ENCODE measurements around the gene R3HDM4. TPM values are rescaled to one million over a fixed set of nuclear protein-coding genes. Genes with fewer than 3 reads are reported as not detected.

The R3HDM4 gene
- total and polyA plus RNA-seq, 3 experiments from 2014 or later, result 60.7 to 197 (median 65.2) TPM

DNA sequence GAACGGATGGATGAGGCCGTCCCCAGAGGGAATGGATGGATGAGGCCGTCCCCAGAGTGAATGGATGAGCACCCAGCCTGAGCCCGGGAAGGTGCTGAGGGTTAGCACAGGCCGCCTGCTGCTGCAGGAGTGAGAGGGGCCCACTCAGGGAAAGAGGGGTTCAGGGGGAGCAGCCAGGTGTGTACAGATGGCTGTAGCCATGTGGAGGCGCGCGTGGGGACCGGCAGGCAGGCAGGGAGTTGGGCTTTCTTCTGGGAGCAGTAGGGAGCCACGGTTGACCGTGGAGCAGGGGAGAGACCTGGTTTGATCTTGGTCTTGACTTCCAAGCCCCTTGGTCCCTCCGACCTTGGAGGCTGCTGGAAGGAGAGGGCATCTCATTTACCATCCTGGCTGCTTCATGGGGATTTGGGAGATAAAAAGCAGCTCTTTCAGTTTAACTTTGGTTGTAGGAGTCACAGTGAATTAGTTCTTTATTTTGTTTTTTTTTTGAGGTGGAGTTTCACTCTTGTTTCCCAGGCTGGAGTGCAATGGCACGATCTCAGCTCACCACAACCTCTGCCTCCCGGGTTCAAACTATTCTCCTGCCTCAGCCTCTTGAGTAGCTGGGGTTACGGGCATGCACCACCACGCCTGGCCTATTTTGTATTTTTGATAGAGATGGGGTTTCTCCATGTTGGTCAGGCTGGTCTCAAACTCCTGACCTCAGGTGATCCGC, 37.5 kb upstream of the R3HDM4 start:
- H3K27ac ChIP-seq (ENCODE audit: low read depth, low read length), result no peak overlapping the region
- ChIA-PET CTCF (no interaction called here), POLR2A (no interaction called here)
- H3K4me3 ChIP-seq (ENCODE audit: low read length), result no peak overlapping the region
- peaks cover 0 to 26% (median 2%) of the 10 kb centered on the region in 3 donors for H3K4me1 Mint-ChIP-seq
- H3K9me3 Mint-ChIP-seq, result no peaks in the 10 kb centered on the region
- peaks cover 19% of the 10 kb centered on the region for H3K4me1 ChIP-seq (ENCODE audit: insufficient read depth, low read length)
- no peaks in the 10 kb centered on the region for H3K36me3 Mint-ChIP-seq
- H3K27ac Mint-ChIP-seq, result peak overlapping the region in 2 of 8 donors; percentile 27 to 42
- no peaks in the 10 kb centered on the region for H3K9me3 ChIP-seq (ENCODE audit: low read length)
- peak overlapping the region in 2 of 7 donors; percentile 15 to 74 for H3K4me3 Mint-ChIP-seq
- no peak for DNase-seq
- no peaks in the 10 kb centered on the region for H3K27me3 ChIP-seq (ENCODE audit: insufficient read depth, low read length, poor library complexity, severe bottlenecking)
- H3K36me3 ChIP-seq (ENCODE audit: insufficient read depth, low read length), result no peaks in the 10 kb centered on the region
- H3K27me3 Mint-ChIP-seq, result peaks cover 0 to 1% of the 10 kb centered on the region in 2 donors

DNA sequence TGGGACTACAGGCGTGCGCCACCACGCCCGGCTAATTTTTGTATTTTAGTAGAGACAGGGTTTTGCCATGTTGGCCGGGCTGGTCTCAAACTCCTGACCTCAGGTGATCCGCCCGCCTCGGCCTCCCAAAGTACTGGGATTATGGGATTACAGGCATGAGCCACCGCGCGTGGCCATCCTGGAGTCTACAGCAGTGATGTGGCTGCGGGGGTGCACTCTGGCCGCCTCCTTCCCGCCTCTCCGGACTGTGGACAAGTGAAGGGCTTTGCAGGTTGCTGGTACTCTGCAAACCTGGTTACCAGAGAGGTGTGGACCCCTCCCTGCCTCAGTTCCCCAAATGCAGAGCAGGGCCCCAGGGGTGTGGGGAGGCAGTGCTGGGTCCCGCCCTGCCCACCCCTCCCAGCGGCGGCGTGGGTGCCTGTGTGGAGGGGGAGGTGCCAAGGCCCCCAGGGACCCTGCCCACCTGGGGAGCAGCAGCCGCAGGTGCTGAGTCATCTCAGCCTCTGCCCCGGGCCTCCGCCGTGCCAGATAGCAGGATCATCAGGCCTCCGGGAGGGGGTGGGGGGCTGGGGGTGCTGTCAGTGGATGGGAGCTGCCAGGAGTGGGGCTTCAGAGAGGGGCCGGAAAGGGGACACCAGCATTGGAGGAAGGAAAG, 36.0 kb upstream of the R3HDM4 start:
- Histone ChIP-seq H3K4me1 (ENCODE audit: insufficient read depth, low read length) (peaks cover 18% of the 10 kb centered on the region), H3K4me3 (ENCODE audit: low read length) (no peak overlapping the region), H3K27ac (ENCODE audit: low read depth, low read length) (no peak overlapping the region), H3K9me3 (ENCODE audit: low read length) (no peaks in the 10 kb centered on the region), H3K27me3 (ENCODE audit: insufficient read depth, low read length, poor library complexity, severe bottlenecking) (no peaks in the 10 kb centered on the region), H3K36me3 (ENCODE audit: insufficient read depth, low read length) (no peaks in the 10 kb centered on the region)
- Mint-ChIP-seq H3K27me3 (peaks cover 0 to 1% of the 10 kb centered on the region in 2 donors), H3K4me3 (no peak overlapping the region), H3K36me3 (no peaks in the 10 kb centered on the region), H3K4me1 (peaks cover 0 to 23% (median 2%) of the 10 kb centered on the region in 3 donors), H3K9me3 (no peaks in the 10 kb centered on the region), H3K27ac (no peak overlapping the region)
- CTCF ChIA-PET, result interaction anchor here (1.4 kb wide), 1 partner anchor 35 kb away, joined by 4 read pairs; the partner anchor contains the start of gene WDR18
- DNase-seq, result no peak
- POLR2A ChIA-PET, result no interaction called here

DNA sequence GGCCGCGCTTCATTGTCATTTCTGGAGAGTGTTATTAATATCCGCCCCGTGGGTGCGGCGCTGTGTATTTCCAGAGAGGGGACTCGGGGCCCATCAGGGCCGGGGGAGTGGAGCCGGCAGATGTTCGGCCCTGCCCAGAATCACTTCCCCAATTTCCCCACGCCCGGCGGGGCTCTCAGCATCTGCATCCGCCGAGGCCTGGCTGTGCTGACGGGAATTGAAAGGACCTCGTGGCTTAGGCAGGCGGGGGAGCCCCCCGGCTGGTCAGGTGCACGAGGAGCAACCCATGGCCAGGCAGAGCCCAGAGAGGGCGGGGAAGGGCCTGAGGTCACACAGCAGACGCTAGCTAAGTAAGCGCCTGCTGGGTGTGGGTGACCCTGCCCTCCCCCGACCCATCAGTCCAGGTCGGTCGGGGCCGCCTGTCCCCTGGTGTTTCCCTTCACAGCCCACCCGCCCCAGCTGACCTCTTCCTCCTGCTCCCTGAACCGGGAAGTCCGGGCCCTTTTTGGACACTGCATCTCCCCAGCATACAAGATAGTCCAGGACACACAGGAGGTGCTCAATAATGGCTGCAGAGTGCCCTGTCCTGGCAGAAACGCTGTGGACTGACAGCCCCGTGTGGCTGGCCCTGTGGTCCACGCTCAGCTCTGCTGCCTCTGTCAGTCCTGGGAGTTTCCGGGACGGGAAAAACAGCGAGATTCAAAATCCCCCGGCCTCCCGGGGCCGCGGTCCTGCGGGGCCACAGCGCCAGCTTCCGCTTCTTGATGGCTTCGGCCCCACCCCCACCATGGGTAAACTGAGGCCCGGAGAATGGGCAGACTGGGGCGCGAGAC, 34.9 kb upstream of the R3HDM4 start:
- no peak for DNase-seq
- Histone ChIP-seq H3K4me1 (ENCODE audit: insufficient read depth, low read length) (peaks cover 8% of the 10 kb centered on the region), H3K27me3 (ENCODE audit: insufficient read depth, low read length, poor library complexity, severe bottlenecking) (no peaks in the 10 kb centered on the region), H3K36me3 (ENCODE audit: insufficient read depth, low read length) (no peaks in the 10 kb centered on the region), H3K9me3 (ENCODE audit: low read length) (no peaks in the 10 kb centered on the region), H3K4me3 (ENCODE audit: low read length) (no peak overlapping the region), H3K27ac (ENCODE audit: low read depth, low read length) (no peak overlapping the region)
- no peak overlapping the region for H3K4me3 Mint-ChIP-seq
- CTCF ChIA-PET, result interaction anchor here (1.4 kb wide), 1 partner anchor 36 kb away, joined by 4 read pairs; the partner anchor contains the start of gene WDR18
- POLR2A ChIA-PET, result no interaction called here
- H3K36me3 Mint-ChIP-seq, result no peaks in the 10 kb centered on the region
- peaks cover 0 to 1% of the 10 kb centered on the region in 2 donors for H3K27me3 Mint-ChIP-seq
- H3K27ac Mint-ChIP-seq, result no peak overlapping the region
- H3K4me1 Mint-ChIP-seq, result peaks cover 0 to 13% (median 1%) of the 10 kb centered on the region in 3 donors
- H3K9me3 Mint-ChIP-seq, result no peaks in the 10 kb centered on the region

- Histone ChIP-seq H3K9me3 (ENCODE audit: low read length) (no peaks in the 10 kb centered on the region), H3K27me3 (ENCODE audit: insufficient read depth, low read length, poor library complexity, severe bottlenecking) (no peaks in the 10 kb centered on the region), H3K36me3 (ENCODE audit: insufficient read depth, low read length) (no peaks in the 10 kb centered on the region), H3K4me3 (ENCODE audit: low read length) (no peak overlapping the region), H3K4me1 (ENCODE audit: insufficient read depth, low read length) (peaks cover under 1% of the 10 kb centered on the region), H3K27ac (ENCODE audit: low read depth, low read length) (no peak overlapping the region)
- Mint-ChIP-seq H3K4me3 (no peak overlapping the region), H3K27ac (no peak overlapping the region), H3K9me3 (no peaks in the 10 kb centered on the region), H3K36me3 (no peaks in the 10 kb centered on the region), H3K27me3 (peaks cover 0 to 1% of the 10 kb centered on the region in 2 donors), H3K4me1 (peaks cover 0 to 8% (median 0%) of the 10 kb centered on the region in 3 donors)
- POLR2A ChIA-PET, result interaction anchor here (0.7 kb wide), 1 partner anchor 35 kb away, joined by 3 read pairs; no protein-coding TSS in a partner anchor
- DNase-seq, result no peak
- CTCF ChIA-PET, result interaction anchor here (0.8 to 1.4 kb wide), 2 partner anchors 37 kb away, joined by 3 to 4 read pairs; partner anchors contain the start of gene WDR18
Observed at GRCh38 chr19:947090-947706, 34.2 kb upstream of the R3HDM4 start.

GRCh38 chr19:945401-946252, 32.6 kb upstream of the R3HDM4 start:
- H3K9me3 Mint-ChIP-seq, result no peaks in the 10 kb centered on the region
- H3K4me3 Mint-ChIP-seq, result no peak overlapping the region
- H3K36me3 Mint-ChIP-seq, result no peaks in the 10 kb centered on the region
- DNase-seq, result no peak
- CTCF ChIA-PET, result no interaction called here
- Histone ChIP-seq H3K27me3 (ENCODE audit: insufficient read depth, low read length, poor library complexity, severe bottlenecking) (no peaks in the 10 kb centered on the region), H3K9me3 (ENCODE audit: low read length) (no peaks in the 10 kb centered on the region), H3K36me3 (ENCODE audit: insufficient read depth, low read length) (no peaks in the 10 kb centered on the region), H3K4me3 (ENCODE audit: low read length) (no peak overlapping the region), H3K4me1 (ENCODE audit: insufficient read depth, low read length) (peaks cover 8% of the 10 kb centered on the region), H3K27ac (ENCODE audit: low read depth, low read length) (no peak overlapping the region)
- POLR2A ChIA-PET, result no interaction called here
- H3K27me3 Mint-ChIP-seq, result peaks cover 0 to 1% of the 10 kb centered on the region in 2 donors
- peak overlapping the region in 1 of 8 donors; percentile 21 for H3K27ac Mint-ChIP-seq
- H3K4me1 Mint-ChIP-seq, result peaks cover 6 to 11% (median 7%) of the 10 kb centered on the region in 3 donors

GRCh38 chr19:944663-945241, 31.7 kb upstream of the R3HDM4 start:
- Mint-ChIP-seq H3K27me3 (peaks cover 0 to 1% of the 10 kb centered on the region in 2 donors), H3K9me3 (no peaks in the 10 kb centered on the region), H3K4me3 (no peak overlapping the region), H3K4me1 (peaks cover 13 to 16% (median 15%) of the 10 kb centered on the region in 3 donors), H3K27ac (no peak overlapping the region), H3K36me3 (no peaks in the 10 kb centered on the region)
- H3K9me3 ChIP-seq (ENCODE audit: low read length), result no peaks in the 10 kb centered on the region
- H3K27ac ChIP-seq (ENCODE audit: low read depth, low read length), result no peak overlapping the region
- no peaks in the 10 kb centered on the region for H3K27me3 ChIP-seq (ENCODE audit: insufficient read depth, low read length, poor library complexity, severe bottlenecking)
- CTCF ChIA-PET, result no interaction called here
- POLR2A ChIA-PET, result no interaction called here
- H3K36me3 ChIP-seq (ENCODE audit: insufficient read depth, low read length), result no peaks in the 10 kb centered on the region
- DNase-seq, result no peak
- peaks cover 13% of the 10 kb centered on the region for H3K4me1 ChIP-seq (ENCODE audit: insufficient read depth, low read length)
- H3K4me3 ChIP-seq (ENCODE audit: low read length), result no peak overlapping the region

DNA sequence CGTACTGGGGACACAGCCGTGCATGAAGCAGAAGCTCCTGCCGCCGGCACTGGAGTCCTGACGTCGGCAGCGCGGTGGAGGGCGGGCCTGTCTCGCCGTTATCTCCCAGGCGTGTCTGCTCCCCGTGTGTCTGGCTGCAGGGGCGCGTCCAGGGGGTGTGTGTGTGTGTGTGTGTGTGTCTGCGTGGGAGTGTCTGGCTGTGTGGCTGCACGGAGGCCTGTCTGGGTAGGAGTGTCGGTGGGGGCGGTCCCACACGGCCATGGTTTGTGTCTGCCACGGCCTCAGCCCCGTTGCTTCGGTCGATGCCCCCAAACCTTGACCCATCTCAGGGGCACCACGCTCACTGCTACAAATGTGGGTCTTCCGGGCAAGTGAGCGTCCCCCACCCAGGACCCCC, 31.1 kb upstream of the R3HDM4 start:
- Histone ChIP-seq H3K27ac (ENCODE audit: low read depth, low read length) (no peak overlapping the region), H3K4me1 (ENCODE audit: insufficient read depth, low read length) (peaks cover 13% of the 10 kb centered on the region), H3K4me3 (ENCODE audit: low read length) (no peak overlapping the region), H3K9me3 (ENCODE audit: low read length) (no peaks in the 10 kb centered on the region), H3K27me3 (ENCODE audit: insufficient read depth, low read length, poor library complexity, severe bottlenecking) (no peaks in the 10 kb centered on the region), H3K36me3 (ENCODE audit: insufficient read depth, low read length) (no peaks in the 10 kb centered on the region)
- DNase-seq, result peak in 1 of 5 donors; percentile 70
- Mint-ChIP-seq H3K4me3 (no peak overlapping the region), H3K36me3 (no peaks in the 10 kb centered on the region), H3K9me3 (no peaks in the 10 kb centered on the region), H3K27me3 (peaks cover 0 to 1% of the 10 kb centered on the region in 2 donors), H3K27ac (no peak overlapping the region), H3K4me1 (peaks cover 13 to 17% (median 15%) of the 10 kb centered on the region in 3 donors)
- CTCF ChIA-PET, result no interaction called here
- POLR2A ChIA-PET, result no interaction called here
